DOHH2 (cell line): Measurements from ENCODE around the gene ACTR5.

Source experiments
- H3F3A ChIP-seq: fragments of 200-600 bp; sonication (generic), shearing (Covaris generic); 2 replicates; pipeline ENCODE4 v1.6.0; 2016; ENCODE audit warnings: antibody characterized with exemption, mild to moderate bottlenecking; ENCODE audit not compliant: control insufficient read depth, insufficient read depth
- H3K27ac ChIP-seq: fragments of 200-600 bp; sonication (generic); 2 replicates; pipeline ENCODE4 v1.5.1; 2014; ENCODE audit warnings: low read depth, mild to moderate bottlenecking, low read length, moderate library complexity
- H3K27me3 ChIP-seq: fragments of 200-600 bp; sonication (generic); 2 replicates; pipeline ENCODE4 v1.6.1; 2014; ENCODE audit warnings: mild to moderate bottlenecking, low read length, mixed read lengths; ENCODE audit not compliant: control insufficient read depth
- H3K36me3 ChIP-seq: fragments of 200-600 bp; sonication (generic); 2 replicates; pipeline ENCODE4 v1.6.1; 2014; ENCODE audit warnings: mild to moderate bottlenecking, low read length, moderate library complexity, mixed read lengths; ENCODE audit not compliant: control insufficient read depth
- H3K4me1 ChIP-seq: fragments of 200-600 bp; sonication (generic); 2 replicates; pipeline ENCODE4 v1.6.1; 2014; ENCODE audit warnings: mild to moderate bottlenecking, low read length, mixed read lengths; ENCODE audit not compliant: control insufficient read depth
- H3K4me2 ChIP-seq: fragments of 200-600 bp; sonication (generic); 2 replicates; pipeline ENCODE4 v1.6.0; 2014; ENCODE audit warnings: mild to moderate bottlenecking, low read length, moderate library complexity
- H3K4me3 ChIP-seq: fragments of 200-600 bp; sonication (generic); 2 replicates; pipeline ENCODE4 v1.5.1; 2014; ENCODE audit warnings: mild to moderate bottlenecking, low read length, mixed read lengths
- H3K79me2 ChIP-seq: fragments of 200-600 bp; sonication (generic); 2 replicates; pipeline ENCODE4 v1.6.1; 2014; ENCODE audit warnings: mild to moderate bottlenecking, low read length, mixed read lengths; ENCODE audit not compliant: control insufficient read depth
- H3K9me2 ChIP-seq: fragments of 200-600 bp; sonication (generic); replicated peaks from 2 replicates; pipeline ENCODE4 v1.6.1; 2014; ENCODE audit warnings: mild to moderate bottlenecking, low read length, mixed read lengths; ENCODE audit not compliant: control insufficient read depth
- H3K9me3 ChIP-seq: fragments of 200-600 bp; sonication (generic); 2 replicates; pipeline ENCODE4 v1.6.1; 2014; ENCODE audit warnings: antibody characterized with exemption, low read length, mixed read lengths; ENCODE audit not compliant: control insufficient read depth, insufficient read depth
- H4K20me1 ChIP-seq: fragments of 200-600 bp; sonication (generic); 2 replicates; pipeline ENCODE4 v1.6.0; 2014; ENCODE audit warnings: low read depth, mild to moderate bottlenecking, antibody characterized with exemption, low read length, moderate library complexity; ENCODE audit not compliant: control insufficient read depth, insufficient read depth
- EZH2phosphoT487 ChIP-seq: fragments of 200-600 bp; sonication (generic); IDR thresholded peaks from 2 replicates; pipeline ENCODE4 v1.6.1; 2017; ENCODE audit warnings: borderline replicate concordance, mild to moderate bottlenecking, antibody characterized with exemption, low read length, moderate library complexity, mixed read lengths
- TF ChIP-seq, protein P1 (sequence below): fragments of 200-600 bp; sonication (generic); IDR thresholded peaks from one replicate; pipeline ENCODE4 v1.5.1; 2014; ENCODE audit warnings: antibody characterized with exemption, mild to moderate bottlenecking, low read depth, low read length; ENCODE audit not compliant: poor library complexity, severe bottlenecking

Gene ACTR5

DNA sequence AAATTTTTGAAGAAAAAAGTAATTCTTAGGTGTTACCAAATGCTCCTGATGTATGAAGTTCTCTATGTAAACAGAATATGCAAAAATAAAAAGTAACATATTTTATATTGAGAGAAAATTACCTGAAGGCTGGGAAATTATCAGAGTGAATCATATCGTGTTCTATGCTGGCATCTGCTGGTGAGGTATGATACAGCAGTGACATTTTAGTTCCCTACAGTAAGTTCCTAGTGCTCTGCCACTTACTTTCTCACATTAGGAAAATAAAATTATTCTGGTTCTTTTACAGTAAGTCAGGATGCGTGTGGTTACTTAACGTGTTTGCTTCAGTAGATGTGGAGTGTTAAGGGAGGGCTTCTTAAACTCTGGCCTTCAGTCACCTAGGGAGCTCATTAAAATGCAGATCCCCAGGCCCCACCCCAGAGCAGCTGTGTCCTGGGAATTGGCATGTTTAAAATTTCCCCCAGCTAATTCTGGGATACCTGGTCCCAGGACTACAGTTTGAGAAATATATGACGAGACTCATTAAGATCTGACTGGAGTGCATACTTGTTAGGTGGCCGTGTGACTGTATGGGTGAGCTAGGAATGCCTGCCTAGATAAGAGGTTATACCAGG, 3.2 kb downstream of the ACTR5 start:
- Histone ChIP-seq H3K9me3 (no peaks in the 10 kb centered on the region), H3K9me2 (no peaks in the 10 kb centered on the region), H4K20me1 (no peaks in the 10 kb centered on the region; the same call in 1 of the 2 replicates), H3K4me2 (no peak overlapping the region), H3K4me1 (peaks cover 20% of the 10 kb centered on the region), H3K27ac (no peak overlapping the region), H3K27me3 (no peaks in the 10 kb centered on the region), H3F3A (0 out of 2 replicates have a peak, but pooled peaks cover 2% of the 10 kb centered on the region), H3K36me3 (peaks cover 52% of the 10 kb centered on the region), H3K4me3 (no peak overlapping the region), H3K79me2 (peaks cover 27% of the 10 kb centered on the region)
- TF ChIP-seq EZH2phosphoT487: no peak
- TF ChIP-seq, protein P1, sequence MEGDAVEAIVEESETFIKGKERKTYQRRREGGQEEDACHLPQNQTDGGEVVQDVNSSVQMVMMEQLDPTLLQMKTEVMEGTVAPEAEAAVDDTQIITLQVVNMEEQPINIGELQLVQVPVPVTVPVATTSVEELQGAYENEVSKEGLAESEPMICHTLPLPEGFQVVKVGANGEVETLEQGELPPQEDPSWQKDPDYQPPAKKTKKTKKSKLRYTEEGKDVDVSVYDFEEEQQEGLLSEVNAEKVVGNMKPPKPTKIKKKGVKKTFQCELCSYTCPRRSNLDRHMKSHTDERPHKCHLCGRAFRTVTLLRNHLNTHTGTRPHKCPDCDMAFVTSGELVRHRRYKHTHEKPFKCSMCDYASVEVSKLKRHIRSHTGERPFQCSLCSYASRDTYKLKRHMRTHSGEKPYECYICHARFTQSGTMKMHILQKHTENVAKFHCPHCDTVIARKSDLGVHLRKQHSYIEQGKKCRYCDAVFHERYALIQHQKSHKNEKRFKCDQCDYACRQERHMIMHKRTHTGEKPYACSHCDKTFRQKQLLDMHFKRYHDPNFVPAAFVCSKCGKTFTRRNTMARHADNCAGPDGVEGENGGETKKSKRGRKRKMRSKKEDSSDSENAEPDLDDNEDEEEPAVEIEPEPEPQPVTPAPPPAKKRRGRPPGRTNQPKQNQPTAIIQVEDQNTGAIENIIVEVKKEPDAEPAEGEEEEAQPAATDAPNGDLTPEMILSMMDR: peak; percentile 70

DNA sequence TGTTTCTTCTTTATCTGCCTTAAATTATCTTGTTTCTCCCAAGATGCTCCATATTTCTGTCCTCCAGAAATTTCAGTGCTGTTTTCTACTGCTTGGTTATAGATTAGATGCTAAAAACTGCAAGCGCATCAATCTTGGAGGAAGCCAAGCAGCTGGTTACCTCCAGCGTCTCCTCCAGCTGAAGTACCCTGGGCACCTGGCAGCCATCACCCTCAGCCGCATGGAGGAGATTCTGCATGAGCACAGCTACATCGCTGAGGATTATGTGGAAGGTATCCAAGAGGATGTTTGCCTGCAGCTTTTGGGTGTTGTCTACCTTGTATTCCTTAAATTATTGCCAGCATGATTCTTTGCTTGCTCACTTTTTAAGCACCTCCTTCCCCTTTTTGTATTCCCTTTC, 3.8 kb downstream of the ACTR5 start:
- Histone ChIP-seq H3K4me3 (no peak overlapping the region), H3K9me2 (no peaks in the 10 kb centered on the region), H4K20me1 (no peaks in the 10 kb centered on the region; the same call in 1 of the 2 replicates), H3K9me3 (no peaks in the 10 kb centered on the region), H3K27ac (no peak overlapping the region), H3K4me1 (peaks cover 20% of the 10 kb centered on the region), H3F3A (0 out of 2 replicates have a peak, but pooled peaks cover 2% of the 10 kb centered on the region), H3K79me2 (peaks cover 27% of the 10 kb centered on the region), H3K27me3 (no peaks in the 10 kb centered on the region), H3K36me3 (peaks cover 53% of the 10 kb centered on the region), H3K4me2 (no peak overlapping the region)
- no peak for TF ChIP-seq EZH2phosphoT487
- TF ChIP-seq, protein P1: no peak

DNA sequence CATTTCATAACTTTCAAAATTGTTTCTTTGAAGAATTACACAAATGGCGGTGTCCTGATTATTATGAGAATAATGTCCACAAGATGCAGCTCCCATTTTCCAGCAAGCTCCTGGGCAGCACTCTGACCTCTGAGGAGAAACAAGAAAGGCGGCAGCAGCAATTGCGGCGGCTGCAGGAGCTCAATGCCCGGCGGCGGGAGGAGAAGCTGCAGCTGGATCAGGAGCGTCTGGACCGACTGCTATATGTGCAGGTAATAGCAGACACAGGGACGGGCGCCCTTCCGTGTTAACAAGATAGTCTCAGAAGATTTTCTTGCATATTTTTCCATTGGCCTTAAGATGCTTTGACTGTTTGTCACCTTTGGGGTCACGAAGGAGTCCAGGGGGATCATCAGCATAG, 6.7 kb downstream of the ACTR5 start:
- Histone ChIP-seq H3K4me2 (no peak overlapping the region), H3K9me2 (no peaks in the 10 kb centered on the region), H3K27me3 (no peaks in the 10 kb centered on the region), H3K36me3 (peaks cover 68% of the 10 kb centered on the region), H3K4me1 (peaks cover 3% of the 10 kb centered on the region), H3K4me3 (no peak overlapping the region), H3K9me3 (no peaks in the 10 kb centered on the region), H3F3A (0 out of 2 replicates have a peak, but pooled peaks cover 2% of the 10 kb centered on the region), H3K27ac (no peak overlapping the region), H3K79me2 (peaks cover 11% of the 10 kb centered on the region), H4K20me1 (no peaks in the 10 kb centered on the region; the same call in 1 of the 2 replicates)
- no peak for TF ChIP-seq EZH2phosphoT487
- TF ChIP-seq, protein P1: no peak
